Astrocyte of the spinal cord (primary cell): ENCODE data around the gene EVPL.
A peak's percentile ranks its signal among the peaks of the same experiment; 100 is the strongest.

Source experiments
- DNase-seq: peaks from one replicate; pipeline ENCODE4 v3.0.0; 2011; ENCODE audit warnings: low read depth, low spot score
- H3K4me3 ChIP-seq: 2 replicates; pipeline ENCODE4 v1.5.1; 2011; ENCODE audit warnings: low read depth, mild to moderate bottlenecking, low read length, moderate library complexity
- in situ Hi-C: cut with HindIII; loops from 2 replicates; pipeline ENCODE4 v1.10.0; 2017; ENCODE audit warnings: low sequenced_read_pairs
- TF ChIP-seq, protein P1 (sequence below): IDR thresholded peaks from 2 replicates; pipeline ENCODE4 v1.5.1; 2012; ENCODE audit warnings: low read depth, mild to moderate bottlenecking, low read length, inconsistent platforms

Gene EVPL

DNA sequence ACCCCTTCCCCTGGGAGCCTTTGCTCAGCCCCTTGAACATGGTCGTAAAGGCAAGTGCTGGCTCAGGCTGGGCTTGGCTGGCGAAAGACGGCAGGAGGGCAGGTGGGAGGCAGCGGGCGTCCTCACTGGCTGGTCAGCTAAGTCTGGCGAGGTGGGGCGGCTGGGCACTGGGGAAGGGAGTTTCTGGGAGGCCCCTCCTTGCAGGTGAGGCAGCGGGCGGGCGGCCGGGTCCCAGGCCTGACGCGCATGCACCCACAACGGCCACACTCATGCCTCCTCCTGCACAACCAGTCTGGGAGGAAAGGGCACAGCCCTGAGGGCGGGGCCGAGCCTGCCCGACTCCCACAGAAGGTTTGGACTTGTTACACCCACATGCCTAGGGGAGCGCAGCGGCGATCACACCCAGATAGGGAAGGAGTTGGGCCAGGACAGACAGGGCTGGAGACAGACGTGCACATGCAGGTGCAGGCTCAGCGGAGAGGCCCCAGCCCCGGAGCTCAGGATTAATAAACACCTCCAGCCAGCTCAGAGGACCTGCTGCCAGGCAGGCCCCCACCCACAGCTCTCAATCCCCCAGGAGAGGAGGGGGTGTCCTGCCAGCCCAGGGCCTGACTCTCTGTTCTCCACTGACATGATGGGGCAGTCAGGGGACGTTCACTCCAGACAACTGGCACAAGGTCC, at the start of gene EVPL:
TSS of gene EVPL (minus strand) at position 148 of the 681 bp plus-strand sequence. CDS start at position 40, 108 bp downstream.
- no peak for DNase-seq
- in situ Hi-C loops: no loop called here
- TF ChIP-seq, protein P1, sequence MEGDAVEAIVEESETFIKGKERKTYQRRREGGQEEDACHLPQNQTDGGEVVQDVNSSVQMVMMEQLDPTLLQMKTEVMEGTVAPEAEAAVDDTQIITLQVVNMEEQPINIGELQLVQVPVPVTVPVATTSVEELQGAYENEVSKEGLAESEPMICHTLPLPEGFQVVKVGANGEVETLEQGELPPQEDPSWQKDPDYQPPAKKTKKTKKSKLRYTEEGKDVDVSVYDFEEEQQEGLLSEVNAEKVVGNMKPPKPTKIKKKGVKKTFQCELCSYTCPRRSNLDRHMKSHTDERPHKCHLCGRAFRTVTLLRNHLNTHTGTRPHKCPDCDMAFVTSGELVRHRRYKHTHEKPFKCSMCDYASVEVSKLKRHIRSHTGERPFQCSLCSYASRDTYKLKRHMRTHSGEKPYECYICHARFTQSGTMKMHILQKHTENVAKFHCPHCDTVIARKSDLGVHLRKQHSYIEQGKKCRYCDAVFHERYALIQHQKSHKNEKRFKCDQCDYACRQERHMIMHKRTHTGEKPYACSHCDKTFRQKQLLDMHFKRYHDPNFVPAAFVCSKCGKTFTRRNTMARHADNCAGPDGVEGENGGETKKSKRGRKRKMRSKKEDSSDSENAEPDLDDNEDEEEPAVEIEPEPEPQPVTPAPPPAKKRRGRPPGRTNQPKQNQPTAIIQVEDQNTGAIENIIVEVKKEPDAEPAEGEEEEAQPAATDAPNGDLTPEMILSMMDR: no peak
- no peak within 1 kb of the TSS for H3K4me3 ChIP-seq

- in situ Hi-C loops: no loop called here
- DNase-seq: no peak
- H3K4me3 ChIP-seq: no peak overlapping the region
- TF ChIP-seq, protein P1: no peak
Observed at GRCh38 chr17:76076146-76076764, 49.1 kb upstream of the EVPL start.

GRCh38 chr17:76075364-76076145, 48.4 kb upstream of the EVPL start:
- no peak for DNase-seq
- TF ChIP-seq, protein P1: peak; percentile 18
- no peak overlapping the region for H3K4me3 ChIP-seq
- in situ Hi-C loops: no loop called here

- H3K4me3 ChIP-seq: no peak within 1 kb of the TSS
- DNase-seq: no peak
- in situ Hi-C loops: no loop called here
- TF ChIP-seq, protein P1: no peak
Observed at GRCh38 chr17:76074390-76075363, 47.6 kb upstream of the EVPL start, which contains the start of gene GALR2. Gene GALR2, plus strand, starts transcription at chr17:76074781. Its CDS starts 103 bp downstream, at chr17:76074884.

GRCh38 chr17:76072148-76072858, 45.2 kb upstream of the EVPL start, which contains the start of gene SRP68:
Gene SRP68, minus strand, starts transcription at chr17:76072517. Its CDS starts 26 bp downstream, at chr17:76072491.
- in situ Hi-C loops: no loop called here
- peak; percentile 93 for DNase-seq
- TF ChIP-seq, protein P1: no peak
- H3K4me3 ChIP-seq: peak within 1 kb of the TSS; percentile 68
